ENCODE data around the gene KLHL15.

DNA sequence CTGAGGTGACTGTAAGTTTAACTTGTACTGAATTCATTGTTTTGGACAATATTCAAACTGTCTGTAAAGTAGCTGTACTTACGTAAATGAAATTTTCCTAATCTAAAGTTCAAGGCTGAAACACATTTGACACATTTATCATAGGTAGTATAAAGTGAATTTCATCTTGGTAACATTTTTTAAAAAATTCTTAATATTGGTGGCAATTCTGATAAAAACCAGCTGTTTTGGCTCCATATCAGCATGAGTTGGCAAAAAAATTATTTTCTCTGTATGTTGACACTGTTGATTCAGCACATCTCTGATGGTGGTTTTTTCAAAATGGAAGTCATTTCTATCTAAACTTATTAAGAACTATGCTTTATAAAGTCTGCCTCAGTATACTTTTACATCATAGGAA lies 88.3 kb downstream of the KLHL15 start:
- TF ChIP-seq CTCF (IDR thresholded peaks at IDR 0.05; ENCODE audit: borderline replicate concordance, extremely low read depth, low read length, poor library complexity, severe bottlenecking) (no peak), EZH2 (IDR thresholded peaks at IDR 0.05; ENCODE audit: borderline replicate concordance, low read depth, low read length, severe bottlenecking) (no peak)

All from DND-41 (cell line).